ENCODE measurements around the gene DOC2B.
"Not testable (repeated sequence)": the region's sequence is repeated elsewhere in the genome, so short reads cannot be mapped to it uniquely, and the experiment has no call there.

Gene DOC2B

DNA sequence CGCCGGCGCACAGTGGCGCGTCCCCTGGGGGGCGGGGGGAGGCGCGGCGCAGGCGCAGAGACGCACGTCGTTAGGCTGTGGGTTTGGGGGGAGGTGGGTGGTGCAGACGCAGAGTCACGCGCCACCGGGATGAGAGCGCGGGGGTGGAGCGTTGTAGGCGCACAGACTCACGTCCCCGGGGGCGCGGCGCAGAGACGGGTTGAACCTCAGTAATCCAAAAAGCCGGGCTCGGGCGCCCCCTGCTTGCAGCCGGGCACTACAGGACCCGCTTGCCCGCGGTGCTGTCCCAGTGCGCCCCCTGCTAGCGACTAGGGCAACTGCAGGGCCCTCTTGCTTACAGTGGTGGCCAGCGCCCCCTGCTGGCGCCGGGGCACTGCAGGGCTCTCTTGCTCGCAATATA, 47.5 kb downstream of the DOC2B start:
- FAIRE-seq; DNase-seq (ENCODE audit: extremely low spot score, insufficient read length, low read depth): not testable (repeated sequence)

- DNase-seq (ENCODE audit: extremely low spot score, insufficient read length, low read depth); FAIRE-seq: not testable (repeated sequence)
Observed at GRCh38 chr17:118339-118917, 63.0 kb downstream of the DOC2B start.

- not testable (repeated sequence) for FAIRE-seq; DNase-seq (ENCODE audit: extremely low spot score, insufficient read length, low read depth)
Observed at GRCh38 chr17:113111-113510, 68.3 kb downstream of the DOC2B start.
